GM12878 (cell line): ENCODE measurements around the gene GPBP1. TPM values are rescaled to one million over a fixed set of nuclear protein-coding genes. Genes with fewer than 3 reads are reported as not detected.

Source experiments
- ASH2L ChIP-seq: fragments of 300-600, 200-600 bp; sonication (generic); IDR thresholded peaks from 2 replicates; pipeline ENCODE4 v1.6.1; 2017; ENCODE audit warnings: low read depth, mild to moderate bottlenecking, borderline replicate concordance
- ATF2 ChIP-seq: IDR thresholded peaks from 2 replicates; pipeline ENCODE4 v1.6.1; 2012; ENCODE audit warnings: low read length, inconsistent platforms
- ATF7 ChIP-seq: fragments of 450-650 bp; IDR thresholded peaks from 2 replicates; pipeline ENCODE4 v1.6.1; 2016; ENCODE audit warnings: low read depth, mild to moderate bottlenecking
- BACH1 ChIP-seq: fragments of 450-650 bp; IDR thresholded peaks from 2 replicates; pipeline ENCODE4 v1.6.1; 2017; ENCODE audit warnings: mild to moderate bottlenecking, borderline replicate concordance
- BCLAF1 ChIP-seq: fragments of 450-650 bp; IDR thresholded peaks from 2 replicates; pipeline ENCODE4 v1.6.1; 2017; ENCODE audit warnings: antibody characterized with exemption, mild to moderate bottlenecking, moderate library complexity
- E2F4 ChIP-seq: IDR thresholded peaks from 2 replicates; pipeline ENCODE4 v1.6.1; 2012; ENCODE audit warnings: low read depth, low read length, improper control_type of control experiment
- EGR1 ChIP-seq, 2 experiments: IDR thresholded peaks; 1 replicate in 1 of 2; 2 replicates in 1 of 2; pipeline ENCODE4 v1.6.1; 2011 to 2012; ENCODE audit warnings: low read depth in 2 of 2, low read length in 2 of 2, borderline replicate concordance in 1 of 2, mild to moderate bottlenecking in 1 of 2, moderate library complexity in 1 of 2
- GABPA ChIP-seq: IDR thresholded peaks from 2 replicates; pipeline ENCODE4 v1.6.1; 2014; ENCODE audit warnings: antibody characterized with exemption, low read depth, mild to moderate bottlenecking, inconsistent platforms
- HCFC1 ChIP-seq: fragments of 150-350 bp; IDR thresholded peaks from 2 replicates; pipeline ENCODE4 v1.6.1; 2014; ENCODE audit warnings: low read length
- HDAC2 ChIP-seq: fragments of 200-600 bp; sonication (generic); IDR thresholded peaks from 2 replicates; pipeline ENCODE4 v1.6.1; 2017
- IKZF2 ChIP-seq, 2 experiments: fragments of 450-650 bp; IDR thresholded peaks; 2 replicates each; pipeline ENCODE4 v1.6.1; 2017; ENCODE audit warnings: mild to moderate bottlenecking in 2 of 2, moderate library complexity in 2 of 2
- IRF5 ChIP-seq: fragments of 450-650 bp; IDR thresholded peaks from 2 replicates; pipeline ENCODE4 v1.6.1; 2017; ENCODE audit warnings: borderline replicate concordance
- KDM1A ChIP-seq: fragments of 200-600 bp; sonication (generic); IDR thresholded peaks from 2 replicates; pipeline ENCODE4 v1.6.1; 2016; ENCODE audit warnings: borderline replicate concordance
- LARP7 ChIP-seq: fragments of 450-650 bp; IDR thresholded peaks from 2 replicates; pipeline ENCODE4 v1.6.1; 2017; ENCODE audit warnings: mild to moderate bottlenecking
- MYB ChIP-seq: fragments of 150-350 bp; IDR thresholded peaks from 2 replicates; pipeline ENCODE4 v1.6.1; 2014; ENCODE audit warnings: mild to moderate bottlenecking, low read depth, low read length, borderline replicate concordance
- NFYB ChIP-seq: IDR thresholded peaks from 2 replicates; pipeline ENCODE4 v1.6.1; 2011; ENCODE audit warnings: low read depth, mild to moderate bottlenecking, low read length, improper control_type of control experiment, moderate library complexity; ENCODE audit not compliant: insufficient read depth
- PBX3 ChIP-seq: IDR thresholded peaks from 2 replicates; pipeline ENCODE4 v1.6.1; 2011; ENCODE audit warnings: mild to moderate bottlenecking, low read depth, low read length, moderate library complexity; ENCODE audit not compliant: insufficient replicate concordance
- PML ChIP-seq: IDR thresholded peaks from 2 replicates; pipeline ENCODE4 v1.6.1; 2012; ENCODE audit warnings: low read length, inconsistent platforms
- SMARCA5 ChIP-seq: fragments of 450-650 bp; IDR thresholded peaks from 2 replicates; pipeline ENCODE4 v1.6.1; 2017; ENCODE audit warnings: mild to moderate bottlenecking
- SREBF2 ChIP-seq: IDR thresholded peaks from 2 replicates; pipeline ENCODE4 v1.6.1; 2012; ENCODE audit warnings: mild to moderate bottlenecking, low read length
- TARDBP ChIP-seq: IDR thresholded peaks from 2 replicates; pipeline ENCODE4 v1.6.1; 2016; ENCODE audit warnings: borderline replicate concordance
- ZNF217 ChIP-seq: fragments of 450-650 bp; IDR thresholded peaks from 2 replicates; pipeline ENCODE4 v1.6.1; 2017; ENCODE audit warnings: antibody characterized with exemption, mild to moderate bottlenecking
- ZNF384 ChIP-seq: IDR thresholded peaks from 2 replicates; pipeline ENCODE4 v1.6.1; 2012; ENCODE audit warnings: low read depth, mild to moderate bottlenecking, low read length, improper control_type of control experiment, borderline replicate concordance
- polyA plus RNA-seq, 11 experiments: library from polyadenylated mRNA; depleted of rRNA in 4 of 11; unstranded in 6 of 11; stranded (reverse) in 5 of 11; fragments of >200 nt; fragmentation: Nextera tagmentation in 4 of 11; fragmentation: Illumina TruSeq in 1 of 11; extraction: Ambion mirVana in 4 of 11; extraction: Trizol in 1 of 11; gene quantifications; 1 replicate in 1 of 11; 2 replicates in 10 of 11; pipeline versions ENCODE4 v1.2.1 to v1.2.3, GENCODE V29; 2011 to 2016; ENCODE audit warnings: inconsistent platforms in 2 of 11, missing spikeins in 2 of 11, low read depth in 1 of 11
- total RNA-seq, 4 experiments: library from RNA; depleted of rRNA in 3 of 4; stranded (reverse); fragments of >200 nt in 3 of 4; fragmentation: Illumina TruSeq in 1 of 4; extraction: Trizol in 1 of 4; gene quantifications; 2 replicates each; pipeline versions ENCODE4 v1.2.1 to v1.2.3, GENCODE V29; 2013 to 2021

Gene GPBP1
- total and polyA plus RNA-seq, 10 of the 15 experiments (the other 5 are each of a cell fraction or from before 2014, with no cell fraction given) = 27.0 to 96.2 (median 55.4) TPM

- peak; percentile 95 for TF ChIP-seq LARP7
- TF ChIP-seq SMARCA5 = peak; percentile 58; the same call in 1 of the 2 replicates
- TF ChIP-seq TARDBP = no peak; the same call in 1 of the 2 replicates
- peak; percentile 52 for TF ChIP-seq PBX3
- peak; percentile 88 for TF ChIP-seq ATF7
- no peak for TF ChIP-seq BCLAF1
- TF ChIP-seq GABPA = no peak
- TF ChIP-seq PML = no peak
- TF ChIP-seq ZNF217 = no peak
- TF ChIP-seq KDM1A = no peak
- TF ChIP-seq SREBF2 = no peak
- TF ChIP-seq MYB = no peak
- peak; percentile 51; the same call in 1 of the 2 replicates for TF ChIP-seq BACH1
- TF ChIP-seq ZNF384 = no peak
- TF ChIP-seq ASH2L = no peak; the same call in 1 of the 2 replicates
- TF ChIP-seq IRF5 = peak; percentile 93
- TF ChIP-seq EGR1 (IDR thresholded peaks at IDR 0.05; ENCODE audit: borderline replicate concordance in 1 of 2, low read depth in 2 of 2, low read length in 2 of 2) = peak in 1 of 2 experiments; percentile 45; a peak in 1 of 3 replicates
- no peak for TF ChIP-seq NFYB
- peak; percentile 97 for TF ChIP-seq IKZF2 (IDR thresholded peaks at IDR 0.05)
- TF ChIP-seq HDAC2 = no peak
- 0 out of 2 replicates have a peak, but pooled peaks have one; percentile 26 for TF ChIP-seq E2F4
- peak; percentile 53; the same call in 1 of the 2 replicates for TF ChIP-seq ATF2
- peak; percentile 4; the same call in 1 of the 2 replicates for TF ChIP-seq HCFC1
These were observed at the start of gene GPBP1 (continued) for GRCh38 chr5:57173319-57174127.
